Hepatic stellate cell (primary cell): ENCODE data around the gene CPED1.
"Not testable (repeated sequence)": the region's sequence is repeated elsewhere in the genome, so short reads cannot be mapped to it uniquely, and the experiment has no call there.

Experiments used
- DNase-seq: peaks from one replicate; pipeline ENCODE4 v3.0.0; 2011; ENCODE audit warnings: low spot score

The CPED1 gene

GRCh38 chr7:121041516-121042148, 53.1 kb downstream of the CPED1 start:
- no peak for DNase-seq

GRCh38 chr7:121042195-121042594, 53.7 kb downstream of the CPED1 start:
- no peak for DNase-seq

- DNase-seq, result no peak
These were observed 54.4 kb downstream of the CPED1 start for GRCh38 chr7:121042899-121043298.

GRCh38 chr7:121043314-121044234, 55.1 kb downstream of the CPED1 start:
- DNase-seq, result no peak

- DNase-seq, result no peak
These were observed 56.6 kb downstream of the CPED1 start for GRCh38 chr7:121045090-121045489.

- no peak for DNase-seq
These were observed 57.5 kb downstream of the CPED1 start for GRCh38 chr7:121046009-121046408.

- no peak for DNase-seq
These were observed 58.5 kb downstream of the CPED1 start for GRCh38 chr7:121046893-121047468.

- DNase-seq, result no peak
These were observed 59.7 kb downstream of the CPED1 start for GRCh38 chr7:121048195-121048594.

- DNase-seq, result no peak
These were observed 60.7 kb downstream of the CPED1 start for GRCh38 chr7:121049028-121049791.

GRCh38 chr7:121049897-121050296, 61.4 kb downstream of the CPED1 start:
- DNase-seq, result no peak

GRCh38 chr7:121053219-121053618, 64.7 kb downstream of the CPED1 start:
- no peak for DNase-seq

- no peak for DNase-seq
These were observed 66.4 kb downstream of the CPED1 start for GRCh38 chr7:121054925-121055324.

- no peak for DNase-seq
These were observed 69.4 kb downstream of the CPED1 start for GRCh38 chr7:121057878-121058277.

- DNase-seq, result no peak
These were observed 70.5 kb downstream of the CPED1 start for GRCh38 chr7:121058975-121059374.

- DNase-seq, result not testable (repeated sequence)
These were observed 71.5 kb downstream of the CPED1 start for GRCh38 chr7:121059979-121060509.

GRCh38 chr7:121061677-121062582, 73.4 kb downstream of the CPED1 start:
- DNase-seq, result no peak

GRCh38 chr7:121062671-121063279, 74.3 kb downstream of the CPED1 start:
- no peak for DNase-seq

- not testable (repeated sequence) for DNase-seq
These were observed 79.2 kb downstream of the CPED1 start for GRCh38 chr7:121067717-121068116.

- DNase-seq, result no peak
These were observed 81.0 kb downstream of the CPED1 start for GRCh38 chr7:121069346-121070100.

GRCh38 chr7:121071132-121071531, 82.6 kb downstream of the CPED1 start:
- DNase-seq, result no peak
